ENCODE measurements around the gene SH3RF2.
A peak's percentile ranks its signal among the peaks of the same experiment; 100 is the strongest.

SH3RF2 gene

DNA sequence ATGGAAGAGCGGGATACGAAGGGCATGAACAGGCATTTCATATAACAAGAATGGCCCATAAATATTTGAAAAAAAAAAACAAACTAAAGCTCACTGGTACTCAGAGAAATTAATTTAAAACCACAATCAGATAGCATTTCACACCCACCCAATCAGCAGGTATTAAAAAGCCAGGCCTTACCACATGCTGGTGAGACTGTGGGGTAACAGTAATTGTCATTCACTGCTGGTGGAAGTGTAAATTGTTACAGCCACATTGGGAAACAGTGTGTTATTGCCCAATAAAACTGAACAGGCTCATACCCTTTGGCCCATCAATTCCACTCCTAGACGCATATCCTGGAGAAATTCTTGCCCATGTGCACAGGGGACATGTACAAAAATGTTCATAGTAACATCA lies 103.0 kb downstream of the SH3RF2 start:
- intact Hi-C loops (cut with DNase I; ENCODE audit: low total_unique reads): no loop called here
- Histone ChIP-seq H3K4me1 (no peaks in the 10 kb centered on the region), H3K4me3 (no peak overlapping the region), H3K9me3 (no peaks in the 10 kb centered on the region), H3K36me3 (no peaks in the 10 kb centered on the region), H3K27me3 (no peaks in the 10 kb centered on the region), H3K27ac (no peak overlapping the region)
- TF ChIP-seq, protein P1, sequence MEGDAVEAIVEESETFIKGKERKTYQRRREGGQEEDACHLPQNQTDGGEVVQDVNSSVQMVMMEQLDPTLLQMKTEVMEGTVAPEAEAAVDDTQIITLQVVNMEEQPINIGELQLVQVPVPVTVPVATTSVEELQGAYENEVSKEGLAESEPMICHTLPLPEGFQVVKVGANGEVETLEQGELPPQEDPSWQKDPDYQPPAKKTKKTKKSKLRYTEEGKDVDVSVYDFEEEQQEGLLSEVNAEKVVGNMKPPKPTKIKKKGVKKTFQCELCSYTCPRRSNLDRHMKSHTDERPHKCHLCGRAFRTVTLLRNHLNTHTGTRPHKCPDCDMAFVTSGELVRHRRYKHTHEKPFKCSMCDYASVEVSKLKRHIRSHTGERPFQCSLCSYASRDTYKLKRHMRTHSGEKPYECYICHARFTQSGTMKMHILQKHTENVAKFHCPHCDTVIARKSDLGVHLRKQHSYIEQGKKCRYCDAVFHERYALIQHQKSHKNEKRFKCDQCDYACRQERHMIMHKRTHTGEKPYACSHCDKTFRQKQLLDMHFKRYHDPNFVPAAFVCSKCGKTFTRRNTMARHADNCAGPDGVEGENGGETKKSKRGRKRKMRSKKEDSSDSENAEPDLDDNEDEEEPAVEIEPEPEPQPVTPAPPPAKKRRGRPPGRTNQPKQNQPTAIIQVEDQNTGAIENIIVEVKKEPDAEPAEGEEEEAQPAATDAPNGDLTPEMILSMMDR (IDR thresholded peaks at IDR 0.05): no peak
- no peak for DNase-seq

DNA sequence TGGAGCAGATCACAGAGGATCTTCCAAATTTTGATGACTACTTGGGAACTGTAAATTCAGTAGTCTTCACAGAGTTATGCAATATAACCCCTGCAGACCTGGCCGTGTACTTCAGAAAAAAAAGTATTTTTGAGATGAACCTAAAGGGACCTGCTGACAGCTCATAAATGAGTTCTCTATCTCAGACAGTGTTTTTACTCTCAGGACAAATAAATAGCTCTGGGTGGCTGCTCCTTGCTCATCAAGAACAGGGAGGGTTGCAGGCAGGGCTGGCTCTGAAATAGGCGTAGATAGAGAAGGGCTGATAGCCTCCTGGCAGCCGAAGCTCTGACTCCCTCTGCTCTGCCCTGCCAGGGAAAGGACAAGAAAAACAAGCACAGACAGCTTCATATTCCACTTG lies 104.1 kb downstream of the SH3RF2 start:
- H3K36me3 ChIP-seq: no peaks in the 10 kb centered on the region
- no peak for DNase-seq
- no peak overlapping the region for H3K4me3 ChIP-seq
- no peak overlapping the region for H3K27ac ChIP-seq
- H3K4me1 ChIP-seq: no peaks in the 10 kb centered on the region
- H3K9me3 ChIP-seq: no peaks in the 10 kb centered on the region
- intact Hi-C loops (cut with DNase I; ENCODE audit: low total_unique reads): loop anchor here (10.0 kb wide), 1 partner anchor 216 kb away; no protein-coding TSS in a partner anchor
- no peaks in the 10 kb centered on the region for H3K27me3 ChIP-seq
- TF ChIP-seq, protein P1 (IDR thresholded peaks at IDR 0.05): no peak

DNA sequence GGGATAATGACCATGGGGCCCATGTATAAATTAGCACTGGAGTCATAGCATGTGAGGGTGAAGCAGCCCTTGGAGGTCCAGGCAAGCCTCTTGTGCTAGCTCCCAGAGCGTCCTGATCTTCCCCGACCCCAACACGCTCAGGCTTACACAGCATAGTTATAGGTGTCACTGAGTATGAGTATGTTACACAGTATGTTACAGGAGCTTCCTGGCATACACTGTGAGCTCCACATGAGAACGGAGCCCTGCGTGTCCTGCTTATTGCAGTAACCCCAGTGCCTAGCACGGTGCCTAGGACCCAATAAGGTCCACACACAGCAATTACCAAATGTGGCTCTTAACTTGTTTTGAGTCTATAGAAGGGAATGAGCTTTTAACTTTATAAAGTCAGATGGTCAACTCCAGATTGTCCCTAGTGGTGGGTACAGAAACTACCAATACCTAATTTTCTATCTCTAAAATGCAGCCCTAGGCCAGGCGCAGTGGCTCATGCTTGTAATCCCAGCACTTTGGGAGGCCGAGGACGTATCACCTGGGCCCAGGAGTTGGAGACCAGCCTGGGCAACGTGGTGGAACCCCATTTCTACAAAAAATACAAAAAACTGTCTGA lies 104.9 kb downstream of the SH3RF2 start:
- Histone ChIP-seq H3K27ac (no peak overlapping the region), H3K27me3 (no peaks in the 10 kb centered on the region), H3K4me3 (no peak overlapping the region), H3K9me3 (no peaks in the 10 kb centered on the region), H3K4me1 (no peaks in the 10 kb centered on the region), H3K36me3 (no peaks in the 10 kb centered on the region)
- intact Hi-C loops (cut with DNase I; ENCODE audit: low total_unique reads): loop anchor here (10.0 kb wide), 1 partner anchor 216 kb away; no protein-coding TSS in a partner anchor
- no peak for DNase-seq
- TF ChIP-seq, protein P1 (IDR thresholded peaks at IDR 0.05): peak; percentile 29 to 39

DNA sequence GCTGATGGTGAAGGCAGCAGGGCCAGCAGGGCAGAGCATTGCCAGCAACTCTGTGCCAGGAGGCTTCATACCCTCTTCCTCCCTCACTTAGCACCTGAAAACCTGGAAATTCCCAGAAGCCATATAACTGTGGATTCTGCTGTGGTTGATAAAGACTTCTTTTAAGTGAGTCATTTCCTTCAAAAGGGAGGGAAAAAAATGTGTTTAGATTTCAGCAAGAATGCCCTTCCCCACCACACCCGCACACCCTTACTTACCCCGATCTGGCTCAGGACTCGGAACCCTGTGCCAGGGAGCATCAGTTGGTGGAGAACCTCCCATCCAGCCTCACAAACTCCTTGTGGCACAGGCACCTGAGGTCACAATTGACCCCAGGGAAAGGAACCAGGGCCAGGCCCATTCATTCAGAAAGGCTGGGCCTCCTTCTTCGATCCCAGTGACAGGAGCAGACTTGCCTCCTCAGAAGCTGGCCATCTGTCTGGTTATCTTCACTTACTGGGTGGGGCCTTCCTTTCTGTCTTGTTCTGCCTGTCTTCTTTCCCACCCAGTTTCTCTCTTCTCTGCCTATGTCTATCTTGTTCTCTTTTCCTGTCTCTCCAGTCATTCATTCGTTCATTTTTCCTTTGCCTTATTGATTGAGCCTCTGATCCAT lies 106.4 kb downstream of the SH3RF2 start:
- Histone ChIP-seq H3K27me3 (no peaks in the 10 kb centered on the region), H3K4me1 (no peaks in the 10 kb centered on the region), H3K36me3 (no peaks in the 10 kb centered on the region), H3K4me3 (no peak overlapping the region), H3K9me3 (no peaks in the 10 kb centered on the region), H3K27ac (no peak overlapping the region)
- DNase-seq: no peak
- intact Hi-C loops (cut with DNase I; ENCODE audit: low total_unique reads): loop anchor here (10.0 kb wide), 1 partner anchor 218 kb away; no protein-coding TSS in a partner anchor
- TF ChIP-seq, protein P1 (IDR thresholded peaks at IDR 0.05): no peak

DNA sequence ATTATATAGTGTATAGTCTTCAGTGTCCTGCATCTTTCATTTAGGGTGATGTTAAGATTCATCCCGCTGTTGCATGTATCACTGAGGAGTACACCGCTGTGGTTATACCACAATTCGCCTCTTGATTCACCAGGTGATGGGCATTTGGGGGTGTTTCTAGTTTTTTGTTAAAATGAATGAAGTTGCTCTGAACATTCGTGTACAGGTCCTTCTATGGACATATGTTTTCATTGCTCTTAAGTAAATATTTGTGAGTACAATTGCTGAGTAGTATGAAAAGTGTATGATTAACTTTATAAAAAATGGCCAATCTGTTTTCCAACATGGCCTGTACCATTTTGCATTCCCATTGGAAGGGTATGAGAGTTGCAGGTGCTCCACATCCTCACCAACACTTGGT lies 107.3 kb downstream of the SH3RF2 start:
- H3K9me3 ChIP-seq: no peaks in the 10 kb centered on the region
- DNase-seq: no peak
- no peaks in the 10 kb centered on the region for H3K4me1 ChIP-seq
- no peak overlapping the region for H3K27ac ChIP-seq
- H3K36me3 ChIP-seq: no peaks in the 10 kb centered on the region
- no peak overlapping the region for H3K4me3 ChIP-seq
- TF ChIP-seq, protein P1 (IDR thresholded peaks at IDR 0.05): no peak
- H3K27me3 ChIP-seq: no peaks in the 10 kb centered on the region
- intact Hi-C loops (cut with DNase I; ENCODE audit: low total_unique reads): loop anchor here (10.0 kb wide), 1 partner anchor 219 kb away; no protein-coding TSS in a partner anchor
